ENCODE results near the gene KCNG4. TPM values are rescaled to one million over a fixed set of nuclear protein-coding genes. Genes with fewer than 3 reads are reported as not detected.

KCNG4 gene
- polyA plus RNA-seq, 4 donors, result 0.05 TPM; not detected in 3

Other genes starting within 250 kb of the KCNG4 start
- gene SLC38A8, start 197.2 kb downstream of the KCNG4 start, polyA plus RNA-seq (ENCODE audit: insufficient read length in 4 of 4), result under 1 TPM in 1 of 4 donors, not detected in 3; 0.27 TPM
- gene MBTPS1, start 123.1 kb downstream of the KCNG4 start, polyA plus RNA-seq (ENCODE audit: insufficient read length in 4 of 4), result 100 to 1,000 TPM; 112 to 115 (median 115) TPM
- 10 to 100 TPM; 38.7 to 53.0 (median 47.2) TPM for gene HSDL1, start 94.8 kb downstream of the KCNG4 start, polyA plus RNA-seq (ENCODE audit: insufficient read length in 4 of 4)
- 1 to 10 TPM; 3.3 to 4.7 (median 4.4) TPM for gene DNAAF1, start 94.7 kb downstream of the KCNG4 start, polyA plus RNA-seq (ENCODE audit: insufficient read length in 4 of 4)
- 10 to 100 TPM; 30.7 to 47.6 (median 40.2) TPM for gene TAF1C, start 53.0 kb downstream of the KCNG4 start, polyA plus RNA-seq (ENCODE audit: insufficient read length in 4 of 4)
- gene ADAD2, start 48.9 kb downstream of the KCNG4 start, polyA plus RNA-seq (ENCODE audit: insufficient read length in 4 of 4), result under 1 TPM in 2 of 4 donors, not detected in 2; 0.28 to 0.35 TPM
- 1 to 10 TPM; 2.8 to 5.0 (median 3.8) TPM for gene WFDC1, start 54.9 kb upstream of the KCNG4 start, polyA plus RNA-seq (ENCODE audit: insufficient read length in 4 of 4)
- 1 to 10 TPM in 2 of 4 donors, under 1 TPM in 2; 0.45 to 1.5 (median 0.85) TPM for gene ATP2C2, start 128.5 kb upstream of the KCNG4 start, polyA plus RNA-seq (ENCODE audit: insufficient read length in 4 of 4)